Femur (tissue), 1 donor: ENCODE results near the gene SPATA6.
"Not testable (repeated sequence)": the region's sequence is repeated elsewhere in the genome, so short reads cannot be mapped to it uniquely, and the experiment has no call there.

Source experiments
- DNase-seq: peaks from one replicate; pipeline ENCODE4 v3.0.0-alpha.2; 2017

The SPATA6 gene

DNA sequence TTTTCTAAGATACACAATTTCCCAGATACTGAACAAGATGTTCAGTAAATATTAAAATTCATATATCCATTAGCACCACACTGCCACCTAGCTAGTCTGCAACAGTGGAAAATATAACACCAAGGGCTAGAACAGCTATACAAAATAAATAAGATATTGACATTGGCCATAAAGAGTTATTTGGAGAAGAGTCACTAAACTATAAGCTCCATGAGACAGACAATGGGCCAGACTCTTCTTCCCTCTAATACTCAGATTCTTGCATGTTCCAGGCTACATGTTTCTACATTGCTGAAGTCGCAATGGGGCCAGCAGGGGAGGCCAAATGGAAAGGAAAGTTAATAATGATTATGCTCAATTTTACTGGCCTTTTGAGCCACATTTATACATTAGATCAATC is 21.5 kb downstream of the SPATA6 start:
- DNase-seq: no peak

DNA sequence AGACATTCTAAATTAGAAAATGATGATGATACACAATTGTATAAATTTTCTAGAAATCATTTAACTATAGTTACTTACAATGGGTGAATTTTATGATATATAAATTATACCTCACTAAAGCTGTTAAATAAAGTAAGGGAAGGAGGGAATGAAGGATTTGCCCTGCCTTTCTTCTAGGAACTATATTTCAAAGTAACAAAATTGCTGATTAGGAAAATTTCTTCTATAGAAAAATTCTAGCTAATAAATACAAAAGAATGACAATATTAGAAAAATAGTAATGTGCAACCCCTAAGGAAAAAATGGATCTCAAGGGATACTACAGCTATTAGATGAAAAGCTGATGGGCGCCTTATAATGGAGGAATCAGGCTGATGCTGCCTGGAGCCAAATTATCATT is 23.1 kb downstream of the SPATA6 start:
- DNase-seq: no peak

DNA sequence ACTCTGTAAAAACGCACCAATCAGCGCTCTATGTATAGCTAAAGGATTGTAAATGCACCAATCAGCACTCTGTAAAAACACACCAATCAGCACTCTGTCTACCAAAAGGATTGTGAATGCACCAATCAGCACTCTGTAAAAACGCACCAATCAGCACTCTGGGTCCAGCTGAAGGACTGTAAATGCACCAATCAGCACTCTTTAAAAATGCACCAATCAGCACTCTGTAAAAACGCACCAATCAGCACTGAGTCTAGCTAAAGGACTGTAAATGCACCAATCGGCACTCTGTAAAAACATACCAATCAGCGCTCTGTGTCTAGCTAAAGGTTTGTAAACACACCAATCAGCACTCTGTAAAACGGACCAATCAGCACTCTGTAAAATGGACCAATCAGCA is 27.8 kb downstream of the SPATA6 start:
- not testable (repeated sequence) for DNase-seq

DNA sequence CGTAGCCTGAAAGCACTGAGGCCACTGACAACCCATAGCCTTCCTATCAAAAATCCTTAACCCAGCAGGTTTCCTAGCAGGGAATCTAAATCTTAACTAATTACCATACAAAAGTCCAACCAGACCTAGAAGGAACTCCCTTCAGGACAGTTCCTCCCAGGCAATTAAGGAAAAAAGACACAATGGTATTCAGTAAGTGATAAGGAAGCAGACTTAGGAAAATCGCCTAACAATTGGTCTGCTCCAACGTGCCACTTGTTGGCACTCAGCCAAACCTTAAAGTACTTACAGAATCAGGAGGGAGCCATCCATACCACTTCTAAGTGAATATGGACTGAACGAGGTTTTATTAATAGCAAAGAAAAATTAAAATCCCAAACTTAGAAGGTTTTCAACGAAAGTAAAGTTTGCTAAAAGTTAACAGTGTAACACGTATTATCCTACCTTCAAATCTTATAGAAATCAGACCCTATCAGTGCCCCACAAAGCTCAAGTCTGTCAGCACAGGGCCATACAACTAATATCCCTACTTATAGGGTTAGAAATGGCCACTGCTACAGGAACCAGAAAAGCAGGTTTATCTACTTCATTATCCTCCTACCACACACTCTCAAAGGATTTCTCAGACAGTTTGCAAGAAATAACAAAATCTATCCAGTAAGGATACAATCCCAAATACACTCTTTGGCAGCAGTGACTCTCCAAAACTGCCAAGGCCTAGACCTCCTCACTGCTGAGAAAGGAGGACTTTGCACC is 29.0 kb downstream of the SPATA6 start:
- no peak for DNase-seq

DNA sequence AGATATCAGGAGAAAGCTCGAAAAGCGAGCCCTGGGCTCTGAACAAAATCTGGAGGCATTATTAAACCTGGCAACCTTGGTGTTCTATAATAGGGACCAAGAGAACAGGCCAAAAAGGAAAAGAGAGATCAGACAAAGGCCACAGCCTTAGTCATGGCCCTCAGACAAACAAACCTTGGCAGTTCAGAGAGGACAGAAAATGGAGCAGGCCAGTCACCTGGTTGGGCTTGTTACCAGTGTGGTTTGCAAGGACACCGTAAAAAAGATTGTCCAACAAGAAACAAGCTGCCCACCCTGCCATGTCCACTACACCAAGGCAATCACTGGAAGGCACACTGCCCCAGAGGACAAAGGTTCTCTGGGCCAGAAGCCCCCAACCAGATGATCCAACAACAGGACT is 31.2 kb downstream of the SPATA6 start:
- DNase-seq: not testable (repeated sequence)

DNA sequence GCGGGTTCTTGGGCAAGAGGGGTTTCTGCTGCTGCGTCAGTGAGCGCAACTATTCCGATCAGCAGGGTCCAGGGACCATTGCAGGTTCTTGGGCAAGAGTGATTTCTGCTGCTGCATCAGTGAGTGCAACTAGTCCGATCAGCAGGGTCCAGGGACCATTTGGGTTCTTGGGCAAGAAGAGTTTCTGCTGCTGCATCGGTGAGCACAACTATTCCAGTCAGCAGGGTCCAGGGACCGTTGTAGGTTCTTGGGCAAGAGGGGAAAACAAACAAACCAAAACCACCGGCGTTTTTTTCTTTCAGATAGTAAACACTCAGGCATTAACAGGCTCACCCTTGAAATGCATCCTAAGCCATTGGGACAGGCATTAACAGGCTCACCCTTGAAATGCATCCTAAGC is 32.6 kb downstream of the SPATA6 start:
- no peak for DNase-seq

DNA sequence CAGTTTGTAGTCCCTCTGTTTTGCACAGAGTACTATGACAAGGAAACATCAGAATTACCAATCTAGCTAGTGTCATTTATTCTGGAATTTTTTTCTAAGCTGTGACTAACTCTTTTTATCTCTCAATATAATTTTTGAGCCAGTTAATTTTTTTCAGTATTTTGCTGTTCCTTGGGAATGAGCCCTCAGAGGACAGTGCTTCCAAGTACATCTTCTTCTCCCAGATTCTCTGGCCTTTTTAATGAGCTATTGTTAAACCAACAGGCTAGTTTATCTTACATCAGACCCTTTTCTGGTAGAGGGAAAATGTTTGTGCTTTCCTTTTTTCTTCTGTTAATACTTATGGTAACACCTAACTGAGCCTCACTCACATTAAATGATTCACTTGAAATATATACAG is 34.6 kb downstream of the SPATA6 start:
- DNase-seq: not testable (repeated sequence)

DNA sequence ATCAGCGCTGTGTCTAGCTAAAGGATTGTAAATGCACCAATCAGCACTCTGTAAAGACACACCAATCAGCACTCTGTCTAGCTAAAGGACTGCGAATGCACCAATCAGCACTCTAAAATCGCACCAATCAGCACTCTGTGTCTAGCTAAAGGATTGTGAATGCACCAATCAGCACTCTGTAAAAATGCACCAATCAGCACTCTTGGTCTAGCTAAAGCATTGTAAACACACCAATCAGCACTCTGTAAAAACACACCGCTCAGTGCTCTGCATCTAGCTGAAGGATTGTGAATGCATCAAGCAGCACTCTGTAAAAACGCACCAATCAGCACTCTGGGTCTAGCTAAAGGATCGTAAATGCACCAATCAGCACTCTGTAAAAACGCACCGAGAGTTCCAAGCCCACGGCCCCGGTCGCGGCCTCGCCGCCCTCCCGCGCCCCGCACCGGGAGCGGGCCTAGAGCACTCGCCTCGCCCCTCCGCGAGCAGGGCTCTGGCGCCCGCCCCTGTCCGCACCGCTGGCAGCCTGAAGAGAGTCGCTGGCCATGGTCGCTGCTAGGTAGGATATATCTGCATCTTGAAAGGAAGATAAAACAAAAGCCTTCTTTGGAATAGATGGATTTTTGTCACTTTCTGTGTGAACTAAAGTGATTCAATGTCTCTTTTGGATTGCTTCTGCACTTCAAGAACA is 36.5 kb downstream of the SPATA6 start:
- not testable (repeated sequence) for DNase-seq

DNA sequence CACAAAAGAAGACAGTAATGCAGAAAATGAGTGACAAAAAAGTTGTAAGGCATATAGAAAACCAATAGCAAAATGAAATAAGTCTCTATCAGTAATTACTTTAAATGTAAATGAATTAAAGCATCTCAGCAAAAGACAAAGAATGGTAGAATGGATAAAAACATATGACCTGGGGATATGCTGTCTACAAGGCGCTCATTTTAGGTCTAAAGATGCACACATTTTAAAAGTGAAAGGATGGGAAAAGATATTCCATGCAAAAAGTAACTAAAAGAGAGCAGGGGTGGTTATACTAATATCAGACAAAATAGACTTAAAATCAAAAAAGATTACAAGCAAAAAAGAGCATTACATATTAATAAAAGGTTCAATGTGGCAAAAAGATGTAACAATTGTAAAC is 41.2 kb downstream of the SPATA6 start:
- no peak for DNase-seq

DNA sequence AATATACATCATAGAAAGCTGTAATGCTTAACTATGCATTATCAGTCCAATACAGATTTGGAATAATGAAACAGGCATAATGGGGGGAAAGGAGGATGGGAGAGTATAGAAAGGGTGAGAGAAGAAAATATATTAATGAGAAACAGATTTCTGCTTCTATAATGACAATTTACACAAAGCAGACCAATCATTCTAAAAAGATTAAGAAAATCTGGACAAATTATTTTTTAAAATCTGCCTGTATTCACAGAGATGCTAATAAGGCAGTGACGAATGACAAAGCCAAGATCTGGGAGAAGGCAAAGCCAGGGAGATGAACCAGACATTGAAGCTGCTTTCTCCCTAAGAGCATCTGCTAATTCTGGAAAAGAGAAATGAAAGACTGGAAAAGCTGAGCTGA is 50.0 kb downstream of the SPATA6 start:
- DNase-seq: no peak

DNA sequence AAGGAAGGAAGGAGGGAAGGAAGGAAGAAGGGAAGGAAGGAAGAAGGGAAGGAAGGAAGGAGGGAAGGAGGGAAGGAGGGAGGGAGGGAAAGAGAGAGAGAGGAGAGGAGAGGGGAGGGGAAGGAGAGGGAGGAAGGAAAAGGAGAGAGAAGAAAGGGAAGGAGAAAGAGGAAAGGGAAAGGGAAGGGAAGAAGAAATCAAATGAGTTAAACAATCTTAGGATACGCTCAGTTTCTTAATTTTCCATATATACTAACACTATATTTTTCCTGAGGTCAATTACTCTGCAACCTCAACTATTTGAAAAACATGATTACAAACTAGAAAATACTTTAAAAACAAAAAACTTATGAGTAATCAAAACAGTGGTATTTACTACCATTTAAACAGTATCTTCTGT is 53.3 kb downstream of the SPATA6 start:
- no peak for DNase-seq

DNA sequence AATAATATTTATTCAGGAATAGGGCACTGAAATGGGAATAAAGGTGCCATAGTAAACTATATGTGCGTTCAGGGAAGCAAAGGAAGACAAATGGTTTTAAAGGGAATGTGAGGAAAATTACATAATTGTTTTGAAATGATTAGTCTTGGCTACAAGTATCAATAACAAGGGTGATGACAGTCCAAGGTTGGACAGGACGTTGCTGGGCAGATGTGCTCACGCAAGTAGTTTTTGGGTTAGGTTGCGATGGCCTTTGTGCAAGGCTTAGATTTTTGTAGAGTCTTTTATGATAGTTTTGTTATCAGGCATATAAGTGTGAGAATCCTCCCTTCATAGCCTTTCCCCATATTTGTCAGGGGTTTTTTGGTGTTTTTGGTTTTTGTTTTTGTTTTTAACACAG is 57.0 kb downstream of the SPATA6 start:
- no peak for DNase-seq

DNA sequence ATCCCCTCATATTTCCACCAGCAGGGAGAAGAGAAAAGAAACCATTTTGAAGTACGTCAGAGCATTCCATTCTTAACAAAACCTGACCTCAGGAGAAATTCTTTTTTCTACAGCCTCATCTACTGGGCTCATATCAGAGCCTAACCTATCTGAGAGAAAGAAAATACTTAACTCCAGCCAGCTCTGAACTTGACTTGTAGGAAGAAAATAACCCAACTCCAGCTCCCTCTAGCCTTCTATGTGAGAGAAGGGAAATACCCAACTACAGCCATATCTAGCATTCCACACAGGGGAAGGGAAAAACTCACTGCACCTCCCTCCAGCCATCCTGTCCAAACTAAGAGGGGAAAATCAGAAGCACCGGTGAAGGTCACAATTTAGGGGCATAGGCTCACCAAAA is 57.7 kb downstream of the SPATA6 start:
- DNase-seq: no peak

DNA sequence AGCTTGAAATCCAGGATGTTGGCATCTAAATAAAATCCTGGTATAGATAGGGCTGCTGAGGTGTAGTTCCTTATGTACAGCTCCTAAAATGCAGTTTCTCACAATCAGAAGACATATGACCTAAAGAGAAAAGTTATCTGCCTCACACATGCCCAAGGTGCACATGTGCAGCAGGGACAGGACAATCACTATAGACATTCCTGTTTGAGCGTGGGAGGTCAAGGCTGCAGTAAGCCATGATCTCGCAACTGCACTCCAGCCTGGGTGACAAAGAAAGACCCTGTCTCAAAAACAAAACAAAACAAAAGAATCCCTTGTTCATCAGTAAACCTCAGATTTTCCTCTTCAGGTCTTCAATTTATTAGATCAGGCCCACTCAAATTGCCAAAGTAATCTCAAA is 66.1 kb downstream of the SPATA6 start:
- no peak for DNase-seq

DNA sequence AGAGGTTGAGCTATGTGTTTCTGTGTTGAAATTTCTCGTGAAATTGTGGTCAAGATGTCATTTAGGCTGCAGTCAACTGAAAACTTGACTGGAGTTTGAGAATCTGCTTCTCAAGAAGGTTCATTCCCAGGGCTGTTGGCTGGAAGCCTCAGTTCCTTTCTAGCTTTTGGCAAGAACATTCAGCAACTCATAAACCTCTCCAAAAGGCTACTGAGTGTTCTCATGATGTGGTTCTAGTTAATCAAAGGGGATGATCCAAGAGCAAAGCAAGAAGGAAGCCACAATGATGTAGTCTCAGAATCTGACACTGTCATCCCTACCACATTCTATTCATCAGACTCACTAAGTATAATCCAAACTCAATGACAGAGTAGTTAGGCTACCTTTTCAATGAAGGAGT is 66.6 kb downstream of the SPATA6 start:
- no peak for DNase-seq

DNA sequence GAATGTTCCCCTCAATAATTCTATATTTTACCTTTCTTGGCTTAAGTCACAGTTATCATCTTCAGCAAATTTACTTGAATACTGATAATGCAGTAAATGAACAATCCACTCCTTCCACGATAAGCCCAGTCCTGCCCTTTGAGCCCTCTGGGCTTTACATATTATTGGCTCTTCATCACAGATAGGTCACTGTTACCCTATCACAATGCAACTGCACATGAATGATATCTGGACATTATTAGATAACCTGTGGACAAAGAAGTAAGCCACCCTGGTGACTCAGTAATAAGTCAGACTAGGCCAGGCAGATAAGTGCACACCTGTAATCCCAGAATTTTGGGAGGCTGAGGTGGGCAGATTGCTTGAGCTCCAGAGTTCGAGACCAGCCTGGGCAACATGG is 69.4 kb downstream of the SPATA6 start:
- no peak for DNase-seq

DNA sequence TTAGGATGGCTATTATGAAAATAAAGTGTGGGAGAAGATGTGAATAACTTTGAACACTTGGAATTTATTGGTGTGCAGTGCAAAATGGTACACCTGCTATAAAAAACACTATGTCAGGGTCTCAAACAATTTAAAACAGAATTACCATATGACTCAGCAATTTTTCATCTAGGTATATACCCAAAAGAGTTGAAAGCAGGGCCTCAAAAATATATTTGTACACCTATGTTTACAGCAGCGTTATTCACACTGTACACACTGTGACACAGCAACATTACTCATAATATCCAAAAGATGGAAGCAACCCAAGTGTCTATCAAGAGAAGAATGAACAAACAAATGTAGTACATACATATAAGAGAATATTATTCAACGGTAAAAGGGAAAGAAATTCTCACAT is 75.8 kb downstream of the SPATA6 start:
- DNase-seq: no peak

DNA sequence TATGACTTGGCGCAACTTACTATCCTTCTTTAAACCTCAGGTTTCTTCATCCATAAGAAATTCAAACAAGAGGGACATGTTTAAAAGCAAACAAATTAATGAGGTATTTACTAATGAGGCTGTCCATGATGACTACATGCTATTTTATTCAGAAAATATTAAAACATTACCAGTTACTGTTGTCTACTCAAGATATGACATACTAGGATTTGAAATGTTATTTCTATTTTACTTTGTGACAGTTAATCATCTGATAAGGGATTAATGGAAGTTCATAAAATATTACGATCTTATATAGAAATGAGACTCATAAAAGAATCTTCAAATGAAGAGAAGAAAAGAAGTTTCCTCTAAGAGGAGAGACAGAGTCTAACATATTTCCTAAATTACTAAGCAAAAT is 80.1 kb downstream of the SPATA6 start:
- no peak for DNase-seq

DNA sequence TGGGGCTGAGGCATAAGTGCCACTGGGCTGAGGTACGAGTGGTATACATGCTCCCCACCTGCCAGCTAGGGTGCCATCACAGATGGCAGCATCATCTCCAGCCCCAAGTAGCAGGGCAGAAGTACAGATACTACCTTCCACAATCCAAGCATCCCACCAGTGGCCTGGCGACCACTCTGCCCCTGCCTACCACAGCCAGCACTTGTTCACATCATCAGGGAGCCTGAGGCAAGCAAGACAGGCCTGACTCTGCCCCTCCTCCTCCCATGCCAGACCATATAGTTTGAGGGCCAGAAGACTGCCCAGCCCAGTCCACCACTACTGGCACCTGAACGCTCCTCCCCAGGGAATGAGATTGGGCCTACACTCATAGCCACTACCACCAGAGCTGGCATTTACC is 84.6 kb downstream of the SPATA6 start:
- DNase-seq: no peak

DNA sequence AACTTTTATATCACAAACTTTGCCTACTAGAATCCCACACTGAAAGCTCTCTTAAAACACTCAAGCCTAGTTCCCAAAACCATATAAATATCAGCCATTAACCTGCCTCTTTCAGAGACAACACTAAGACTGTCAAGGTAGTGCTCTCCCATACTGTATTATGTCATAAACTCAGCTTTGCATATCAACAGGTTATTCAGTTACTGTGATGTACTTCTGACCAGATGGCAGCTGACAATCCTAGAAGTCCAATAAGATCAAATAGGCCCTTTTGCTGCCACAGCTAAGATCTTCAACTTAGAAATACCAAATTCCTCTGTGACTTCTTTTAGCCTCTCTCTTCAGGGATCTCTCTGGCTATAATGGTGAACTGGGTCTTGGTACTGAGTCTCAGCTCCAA is 97.2 kb downstream of the SPATA6 start:
- no peak for DNase-seq

DNA sequence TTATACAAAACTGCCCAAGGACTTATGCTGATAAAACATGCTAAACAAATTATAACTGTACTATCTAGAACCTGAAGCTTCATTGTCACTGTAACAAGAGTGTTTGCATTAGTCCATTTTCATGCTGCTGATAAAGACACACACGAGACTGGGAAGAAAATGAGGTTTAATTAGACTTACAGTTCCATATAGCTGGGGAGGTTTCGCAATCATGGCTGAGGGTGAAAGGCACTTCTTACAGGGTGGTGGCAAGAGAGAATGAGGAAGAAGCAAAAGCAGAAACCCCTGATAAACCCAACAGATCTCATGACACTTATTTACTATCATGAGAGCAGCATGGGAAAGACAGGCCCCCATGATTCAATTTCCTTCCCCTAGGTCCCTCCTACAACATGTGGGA is 100.4 kb downstream of the SPATA6 start:
- no peak for DNase-seq

DNA sequence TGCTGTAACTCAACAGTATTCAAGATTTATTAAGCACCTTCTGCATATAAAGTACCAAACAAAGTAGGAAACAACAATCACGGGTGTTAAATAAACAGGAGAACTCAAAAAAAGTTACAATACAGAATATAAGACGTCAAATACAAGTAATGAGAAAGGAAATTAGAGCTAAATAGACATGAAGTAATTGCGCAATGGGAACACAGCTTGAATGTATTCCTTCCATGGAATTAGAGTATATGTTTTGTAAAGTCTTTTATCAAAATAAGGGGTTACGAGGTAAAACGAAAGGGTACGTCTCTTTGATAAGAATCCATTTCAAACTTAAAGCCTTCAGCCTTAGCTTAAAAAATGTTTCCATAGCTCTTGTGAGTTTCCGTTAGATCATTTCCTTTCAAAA is 109.1 kb downstream of the SPATA6 start:
- no peak for DNase-seq

DNA sequence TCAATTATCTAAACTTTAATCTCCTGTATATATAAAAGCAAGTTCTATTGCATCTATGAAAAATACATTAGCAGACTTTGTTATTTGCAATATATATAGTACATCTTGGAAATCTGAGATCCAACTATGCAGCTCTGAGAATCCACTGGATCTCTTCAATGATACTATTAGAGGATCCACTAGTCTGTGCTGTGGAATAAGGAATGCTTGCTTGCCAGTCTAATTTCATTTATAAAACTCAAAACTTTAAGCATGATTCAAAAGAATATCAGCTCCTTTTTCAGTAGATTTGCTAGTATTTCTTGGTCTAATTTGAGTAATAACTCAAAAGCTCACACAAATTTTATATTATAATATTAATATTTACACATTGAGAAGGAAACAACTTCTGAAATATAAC is 115.1 kb downstream of the SPATA6 start:
- no peak for DNase-seq

DNA sequence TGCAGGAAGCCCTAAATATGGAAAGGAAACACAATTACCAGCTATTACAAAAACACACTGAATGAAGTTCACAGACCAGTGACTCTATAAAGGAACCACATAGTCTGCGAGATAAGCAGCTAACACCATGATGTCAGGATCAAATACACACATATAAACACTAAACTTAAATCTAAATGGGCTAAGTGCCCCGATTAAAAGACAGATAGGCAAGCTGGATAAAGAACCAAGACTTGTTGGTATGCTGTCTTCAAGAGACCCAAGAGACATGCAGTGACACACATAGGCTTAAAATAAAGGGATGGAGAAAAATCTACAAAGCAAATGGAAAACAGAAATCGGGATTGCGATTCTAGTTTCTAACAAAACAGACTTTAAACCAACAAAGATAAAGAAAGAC is 127.6 kb downstream of the SPATA6 start:
- DNase-seq: no peak

DNA sequence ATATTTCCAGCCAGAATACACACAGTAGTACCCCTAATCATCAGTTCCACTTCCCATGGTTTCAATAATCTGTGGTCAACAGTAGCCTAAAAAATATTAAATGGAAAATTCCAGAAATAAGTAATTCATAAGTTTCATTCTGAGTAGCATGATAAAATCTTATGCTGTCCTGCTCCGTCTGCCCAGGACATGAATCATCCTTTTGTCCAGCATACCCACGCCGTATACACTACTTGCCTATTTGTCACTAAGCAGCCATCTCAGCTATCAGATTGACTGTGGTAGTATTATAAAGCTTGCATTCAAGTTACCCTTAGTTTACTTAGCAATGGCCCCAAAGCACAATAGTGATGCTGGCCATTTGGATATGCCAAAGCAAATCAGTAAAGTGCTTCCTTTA is 130.8 kb downstream of the SPATA6 start:
- no peak for DNase-seq
